CMK (cell line): ENCODE results near the gene ARG1.

Experiments
- DNase-seq: peaks from one replicate; pipeline ENCODE4 v3.0.0-alpha.2; 2010; ENCODE audit warnings: low read depth

Gene ARG1

DNA sequence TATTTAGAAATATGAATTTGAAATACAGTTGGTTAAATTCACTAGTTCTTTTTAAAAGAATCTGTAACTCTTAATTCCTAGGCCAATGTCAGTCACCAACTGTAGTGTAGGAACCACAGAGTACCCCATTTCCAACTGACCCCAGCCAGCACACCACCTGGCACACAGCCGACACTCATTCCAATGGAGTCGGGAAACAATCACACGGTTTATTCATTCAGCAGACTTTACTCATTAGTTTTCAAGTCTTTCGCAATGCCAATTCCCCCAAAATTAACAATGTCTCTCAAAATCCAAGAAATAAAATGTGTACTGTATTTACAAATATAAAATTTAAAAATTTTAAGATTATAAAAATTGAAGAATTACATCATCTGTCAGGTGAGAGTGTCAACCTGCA is 13.5 kb downstream of the ARG1 start:
- DNase-seq: no peak

DNA sequence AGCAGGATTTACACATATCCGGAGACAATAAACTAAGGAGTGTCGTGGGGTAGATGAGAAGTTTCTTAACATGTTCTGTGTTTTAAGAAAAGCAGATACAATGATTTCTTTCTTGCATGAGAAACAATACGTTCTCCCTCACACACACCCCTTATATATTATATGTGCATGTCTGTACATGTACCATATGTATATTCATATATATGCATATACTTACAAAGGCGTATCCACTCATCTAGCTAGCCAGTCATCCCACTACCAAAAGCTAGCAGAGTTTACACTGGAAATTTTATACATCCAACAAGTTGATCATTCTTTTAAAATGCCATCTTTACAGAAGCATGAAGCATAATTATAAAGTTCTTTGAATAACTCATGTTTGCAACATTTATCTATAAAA is 14.9 kb downstream of the ARG1 start:
- DNase-seq: no peak

DNA sequence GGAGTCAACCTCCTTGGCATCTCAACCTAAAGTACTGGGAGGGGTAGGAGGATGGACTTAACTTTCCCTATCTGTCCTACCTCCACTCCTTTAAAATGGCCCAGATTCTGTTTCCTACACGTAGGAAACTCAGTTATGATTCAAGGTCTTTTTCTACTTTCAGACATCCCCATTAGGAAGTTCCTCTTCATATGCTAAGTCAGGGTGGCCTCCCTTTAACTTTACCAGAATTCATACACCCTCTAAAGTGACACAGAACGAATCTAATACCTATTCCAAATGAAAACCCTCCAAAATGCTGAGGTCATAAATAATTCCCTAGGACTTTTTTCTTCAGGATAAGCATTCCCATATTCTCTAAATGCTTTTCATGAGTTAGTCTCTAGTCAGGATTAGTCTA is 15.6 kb downstream of the ARG1 start:
- no peak for DNase-seq

DNA sequence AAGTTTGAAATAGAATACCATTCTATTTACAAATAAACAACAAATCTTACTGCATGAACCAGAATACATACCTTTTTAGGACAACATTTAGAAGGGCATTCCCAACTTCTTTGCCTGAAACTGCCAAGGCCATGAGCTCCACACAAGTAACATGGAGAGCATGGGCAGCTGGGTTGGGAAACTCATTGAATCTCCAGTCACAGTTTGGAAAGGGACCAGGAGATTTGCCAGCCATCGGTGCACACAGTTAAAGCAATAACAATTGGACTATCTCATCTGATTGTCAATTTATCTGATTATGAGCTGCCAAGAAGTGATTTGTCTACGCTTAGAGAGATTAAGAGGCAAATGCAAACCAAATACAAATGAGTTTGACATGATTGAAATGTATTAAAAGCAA is 19.9 kb downstream of the ARG1 start:
- no peak for DNase-seq

DNA sequence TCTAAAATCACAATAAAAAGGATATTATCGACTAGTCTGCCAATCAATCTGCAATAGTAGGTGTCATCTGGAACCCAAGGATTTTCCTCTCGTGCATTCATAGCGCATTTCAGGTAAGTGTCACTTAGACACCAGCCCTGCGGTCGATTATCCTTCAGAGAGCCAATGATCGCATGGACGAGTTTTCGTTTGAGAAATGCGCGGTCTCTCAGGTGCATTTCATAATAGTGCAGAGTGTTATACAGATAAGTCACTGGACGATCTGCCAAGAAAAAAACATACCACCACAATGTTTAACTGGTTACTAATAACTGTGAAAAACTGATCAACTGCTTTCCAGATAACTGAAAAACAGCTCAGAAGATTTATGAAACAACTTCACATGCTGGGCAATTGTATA is 21.0 kb downstream of the ARG1 start:
- DNase-seq: no peak

DNA sequence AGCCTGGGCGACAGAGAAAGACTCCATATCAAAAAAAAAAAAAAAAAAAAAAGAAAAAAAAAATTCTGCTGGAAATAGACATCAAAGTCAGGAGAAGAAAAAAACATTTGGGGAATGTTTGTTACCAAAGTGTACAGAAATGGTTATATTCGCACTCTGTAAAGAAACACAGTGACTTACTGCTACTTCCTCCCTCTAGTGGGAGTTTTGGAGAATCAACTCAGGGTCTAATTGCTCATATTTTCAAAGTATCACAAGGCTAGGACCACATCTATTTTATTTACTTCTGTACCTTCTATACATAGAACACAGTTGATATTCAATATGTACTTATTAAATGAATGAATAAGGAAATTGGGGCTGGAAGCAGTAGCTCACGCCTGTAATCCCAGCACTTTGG is 24.4 kb downstream of the ARG1 start:
- DNase-seq: no peak

DNA sequence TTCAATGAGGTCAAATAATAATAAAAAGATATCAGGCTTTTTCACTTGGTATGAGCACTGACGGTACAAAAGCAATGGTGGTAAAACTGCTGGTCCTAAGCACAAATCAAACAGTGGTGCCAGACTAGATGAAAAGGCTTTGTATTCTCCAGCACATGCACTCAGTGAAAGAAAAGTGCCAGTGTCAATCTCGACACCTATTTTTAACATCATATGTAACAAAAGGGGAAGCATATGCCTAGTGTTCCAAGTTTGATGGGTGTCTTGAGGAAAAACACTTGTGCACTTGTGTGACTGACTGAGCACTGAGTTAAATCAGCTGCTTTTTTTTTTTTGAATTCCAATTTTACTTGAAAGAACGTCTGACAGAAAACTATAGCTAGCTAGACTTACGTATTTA is 27.7 kb downstream of the ARG1 start:
- no peak for DNase-seq

DNA sequence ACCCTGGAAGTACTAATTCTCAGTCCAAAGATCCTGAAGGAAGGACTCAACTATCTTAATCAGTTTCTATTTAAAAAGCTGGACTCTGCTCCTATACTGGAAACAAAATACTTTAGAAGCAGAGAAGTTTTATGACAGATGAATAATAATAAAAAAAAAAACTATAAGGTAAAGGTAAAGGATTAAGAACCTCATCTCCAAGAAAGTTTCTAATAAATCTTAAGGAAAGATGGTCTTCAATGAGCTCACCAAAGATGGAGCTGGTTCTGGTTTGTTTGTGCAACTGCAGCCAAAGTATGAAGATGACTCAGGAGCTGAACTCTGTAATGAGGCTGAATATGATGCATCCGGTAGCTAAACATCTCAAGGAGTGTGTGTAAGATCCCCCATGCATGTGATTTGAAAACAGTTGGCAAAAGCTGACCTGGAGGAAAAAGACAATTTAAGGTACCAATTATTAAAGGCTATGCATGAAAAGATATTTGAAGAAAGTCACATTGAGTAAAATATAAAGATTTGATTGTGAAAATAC is 29.8 kb downstream of the ARG1 start:
- no peak for DNase-seq

DNA sequence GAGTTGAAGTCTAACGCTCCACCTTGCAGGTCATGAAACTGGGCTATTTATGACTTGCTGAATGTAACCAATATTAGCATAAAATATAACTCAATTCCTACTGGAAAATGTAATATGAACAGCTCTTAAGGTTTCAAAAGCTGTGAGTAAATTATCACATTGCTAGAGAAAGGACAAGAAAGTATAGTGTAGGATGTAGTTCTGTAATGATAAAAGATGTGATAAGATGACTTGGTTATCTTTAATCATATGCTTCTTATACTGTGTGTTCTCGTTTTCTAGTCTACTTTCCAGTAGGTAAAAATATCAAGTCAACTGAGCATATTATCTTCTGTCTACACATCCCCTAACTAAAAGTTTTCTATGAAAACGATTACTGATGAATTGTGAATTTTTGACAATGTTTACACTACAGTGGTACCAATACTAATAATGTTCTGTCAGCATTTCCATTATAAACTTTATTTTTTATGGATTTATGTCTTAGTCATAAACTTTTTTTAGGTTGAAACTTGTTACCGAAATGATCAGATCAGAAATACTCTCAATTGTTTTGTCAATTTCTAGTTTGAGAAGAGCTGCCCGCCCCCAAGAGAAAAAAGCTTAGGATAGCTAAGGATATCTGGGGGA is 40.4 kb downstream of the ARG1 start:
- no peak for DNase-seq

DNA sequence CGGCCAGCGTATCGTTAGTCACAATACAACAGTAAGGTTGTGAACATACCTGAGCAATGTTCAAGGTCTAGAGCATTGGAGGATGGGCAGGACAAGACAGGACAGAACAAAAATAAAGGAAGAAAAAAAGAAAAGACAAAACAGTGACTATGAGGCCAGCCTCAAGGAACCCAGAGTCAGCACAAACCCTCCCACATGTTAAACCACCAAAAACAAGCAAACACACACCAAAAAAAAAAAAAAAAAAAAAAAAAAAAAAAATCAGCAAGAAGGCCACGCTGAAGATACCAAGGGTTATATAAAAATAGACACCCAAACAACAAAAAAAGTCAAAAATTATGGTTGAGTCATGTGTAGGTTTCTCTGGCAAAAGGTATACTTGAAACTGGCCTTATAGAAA is 42.2 kb downstream of the ARG1 start:
- DNase-seq: no peak

DNA sequence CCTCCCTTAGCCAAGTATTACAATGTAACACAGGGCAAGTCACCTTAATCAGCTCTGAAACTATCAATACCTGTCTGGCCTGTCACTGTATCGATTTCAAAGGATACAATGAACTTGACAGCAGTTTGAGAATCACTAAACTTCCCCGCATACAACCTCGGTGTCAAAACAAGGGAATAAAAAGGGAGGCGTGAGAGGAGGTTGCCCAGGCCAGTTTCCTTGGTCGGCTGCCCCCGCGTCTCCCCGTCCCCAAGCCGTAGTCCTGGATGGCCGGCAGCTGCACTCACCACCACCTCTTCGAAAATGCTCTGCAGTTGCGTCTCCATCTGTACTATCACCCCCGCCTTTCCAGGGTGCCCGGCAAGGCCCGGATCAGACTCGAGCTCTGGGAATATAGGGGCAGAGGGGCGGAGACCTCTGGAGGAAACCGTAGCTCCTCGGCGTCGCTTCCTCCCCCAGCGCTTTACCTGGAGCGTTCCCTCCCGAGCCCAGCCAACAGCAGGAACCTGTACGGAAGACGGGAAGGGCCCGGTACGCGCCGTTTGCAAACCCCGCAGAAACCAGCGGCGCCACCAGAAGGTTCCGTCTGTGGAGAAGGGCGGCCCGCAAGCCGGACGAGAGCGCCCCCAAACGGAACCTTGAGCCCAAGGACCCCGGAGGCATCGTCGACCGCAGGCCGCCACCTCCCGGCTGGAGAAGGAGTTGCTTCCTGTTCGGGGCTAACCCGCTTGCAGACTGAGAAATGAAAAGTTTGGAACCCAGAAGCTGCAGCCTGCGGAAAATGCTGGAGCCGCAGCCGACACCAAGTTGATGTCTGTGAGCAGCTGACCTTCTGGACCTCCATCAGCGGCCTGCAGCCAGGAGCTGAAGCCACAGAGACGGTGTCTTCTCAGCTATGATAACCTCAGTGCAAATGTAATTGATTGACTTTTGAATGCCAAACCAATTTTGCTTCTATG is 55.0 kb downstream of the ARG1 start, which contains the start of gene MED23:
Gene MED23, minus strand, starts transcription at position 519 of the 959 bp plus-strand sequence. Its CDS starts 193 bp downstream, at position 326.
- DNase-seq: peak; percentile 86

DNA sequence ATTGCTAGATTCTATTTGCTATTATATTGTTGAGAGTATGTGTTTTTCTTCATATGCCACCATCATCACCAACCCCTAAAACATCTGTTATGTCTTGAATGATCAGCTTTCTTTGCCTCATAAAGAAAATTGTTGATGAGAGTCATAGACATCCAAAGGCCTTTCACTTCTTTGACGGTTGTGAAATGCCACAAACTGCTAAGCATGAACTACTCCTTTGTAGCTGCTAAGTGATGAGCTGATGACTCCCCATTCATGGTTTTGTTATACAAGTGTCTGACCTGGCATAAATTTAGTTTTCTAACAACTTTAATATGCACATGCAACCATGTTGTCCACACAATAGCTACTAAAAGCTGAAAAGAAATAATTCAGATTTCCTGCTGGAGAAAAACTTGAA is 55.7 kb downstream of the ARG1 start:
- DNase-seq: no peak

DNA sequence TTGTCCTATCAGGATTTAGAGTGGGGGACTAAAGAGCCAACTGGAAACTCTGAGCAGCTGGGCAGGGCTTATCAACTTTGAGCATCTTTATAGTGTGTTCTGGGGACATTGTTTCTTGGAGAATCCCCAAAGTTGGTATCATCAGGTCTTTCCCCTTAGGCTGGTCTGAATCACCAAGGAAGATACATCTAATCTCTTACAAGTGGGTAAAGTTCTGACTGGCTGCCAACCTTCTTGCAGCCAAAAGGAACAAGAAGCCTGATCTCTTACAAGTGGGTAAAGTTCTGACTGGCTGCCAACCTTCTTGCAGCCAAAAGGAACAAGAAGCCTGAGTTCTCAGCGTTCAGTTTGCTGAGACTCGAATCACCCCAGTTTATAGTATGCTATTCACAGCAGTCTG is 56.6 kb downstream of the ARG1 start:
- no peak for DNase-seq

DNA sequence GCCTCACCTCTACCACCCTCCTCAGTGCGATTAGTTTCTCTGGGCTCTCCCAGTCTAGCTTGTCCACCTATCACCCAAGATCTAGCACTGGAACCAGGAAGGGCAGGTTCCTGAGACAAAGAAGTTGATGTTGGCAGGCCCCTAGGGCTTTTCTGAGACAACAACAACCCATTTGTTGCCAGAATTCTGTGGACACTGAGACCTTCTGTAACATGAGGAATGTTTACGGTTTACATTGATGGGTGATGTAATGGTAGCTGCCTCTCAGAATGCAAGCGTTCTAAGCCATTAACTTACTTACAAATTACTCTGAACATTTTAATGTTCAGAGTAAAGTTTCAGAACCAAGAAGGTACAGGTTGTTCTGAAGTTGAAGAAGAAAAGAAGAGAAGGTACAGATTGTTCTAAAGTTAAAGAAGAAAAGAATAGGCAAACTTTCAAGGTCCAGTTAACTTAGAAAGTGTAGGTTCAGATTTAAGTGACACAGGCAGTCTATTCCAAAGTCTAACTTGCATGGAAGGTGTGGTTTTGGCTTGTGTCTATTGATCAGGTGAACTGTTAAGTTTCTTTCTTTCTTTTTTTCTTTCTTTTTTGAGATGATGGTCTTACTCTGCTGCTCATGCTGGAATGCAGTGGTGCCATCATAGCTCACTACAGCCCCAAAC is 58.7 kb downstream of the ARG1 start:
- DNase-seq: no peak
